ENCODE results near the gene BPIFB2.

- no peak for TF ChIP-seq POLR2AphosphoS5 (IDR thresholded peaks at IDR 0.05; ENCODE audit: low read depth, low read length)
- no peak for TF ChIP-seq POLR2A (IDR thresholded peaks at IDR 0.05; ENCODE audit: low read depth, low read length)
These were observed 64.9 kb downstream of the BPIFB2 start for GRCh38 chr20:33072362-33072761.
